GM21723 (cell line): ENCODE data around the gene AANAT.

ENCODE experiments used
- ATAC-seq: cut with Tn5 transposase; IDR thresholded peaks from one replicate; pipeline ENCODE4 v1.9.1; 2021; ENCODE audit warnings: mild to moderate bottlenecking, moderate library complexity; ENCODE audit not compliant: unreplicated experiment

AANAT gene

GRCh38 chr17:76467366-76467765 is at the start of gene AANAT:
Gene AANAT (plus strand): TSS chr17:76467603. CDS start chr17:76468747, 1,144 bp downstream.
- no peak for ATAC-seq

DNA sequence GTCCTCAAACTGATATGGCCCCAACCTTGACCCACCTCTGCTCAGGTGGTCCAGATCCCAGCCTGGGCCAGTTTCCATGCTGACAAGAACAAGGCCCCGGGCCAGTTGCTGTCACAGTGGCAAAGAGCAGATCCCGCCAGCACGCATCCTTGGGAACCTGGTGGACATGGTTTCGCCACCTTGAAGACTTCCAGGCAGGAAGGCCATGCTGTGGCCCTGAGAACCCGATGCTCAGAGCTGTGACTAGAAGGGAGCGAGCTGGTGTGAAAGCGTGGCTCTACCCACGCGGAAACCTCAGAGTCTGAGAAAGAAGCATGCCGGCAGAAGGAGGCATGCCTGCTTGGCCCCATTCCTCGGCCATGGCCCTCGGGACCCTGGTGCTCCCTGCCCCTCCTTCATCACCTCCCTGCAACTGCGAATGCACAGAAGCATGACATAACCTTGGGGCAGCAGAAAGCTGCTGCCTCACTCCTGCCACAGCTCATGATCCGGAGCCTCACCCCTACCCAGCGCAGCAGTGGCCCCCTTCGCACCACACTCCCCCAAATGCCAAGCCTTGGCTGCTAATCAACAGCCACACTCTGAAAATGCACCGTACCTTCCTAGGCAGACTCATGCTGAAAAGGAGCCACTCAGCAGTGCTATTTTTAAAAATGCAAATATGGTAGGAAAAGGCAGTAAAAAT is 47.7 kb upstream of the AANAT start:
- no peak for ATAC-seq

- no peak for ATAC-seq
Observed at GRCh38 chr17:76420356-76421043, 46.9 kb upstream of the AANAT start.

- no peak for ATAC-seq
Observed at GRCh38 chr17:76421044-76421407, 46.4 kb upstream of the AANAT start.

DNA sequence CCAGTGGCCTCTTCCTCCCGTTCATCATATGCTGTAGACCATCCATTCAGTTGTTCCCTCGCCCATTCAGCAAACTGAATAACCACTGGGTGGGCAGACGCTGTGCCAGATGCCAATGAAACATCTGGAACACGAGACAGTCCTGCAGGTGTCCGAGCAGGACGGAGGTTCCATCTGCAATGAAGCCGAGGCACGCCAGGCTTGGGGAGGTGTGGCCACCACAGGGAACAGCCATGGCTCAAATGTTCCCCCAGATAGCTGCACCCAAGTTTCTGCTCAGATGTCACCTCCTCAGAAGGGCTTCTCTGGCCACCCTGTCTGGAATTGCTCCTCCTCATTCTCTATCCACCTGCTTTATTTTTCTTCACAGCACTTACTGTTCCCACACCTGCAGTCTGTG is 45.0 kb upstream of the AANAT start:
- ATAC-seq = no peak

DNA sequence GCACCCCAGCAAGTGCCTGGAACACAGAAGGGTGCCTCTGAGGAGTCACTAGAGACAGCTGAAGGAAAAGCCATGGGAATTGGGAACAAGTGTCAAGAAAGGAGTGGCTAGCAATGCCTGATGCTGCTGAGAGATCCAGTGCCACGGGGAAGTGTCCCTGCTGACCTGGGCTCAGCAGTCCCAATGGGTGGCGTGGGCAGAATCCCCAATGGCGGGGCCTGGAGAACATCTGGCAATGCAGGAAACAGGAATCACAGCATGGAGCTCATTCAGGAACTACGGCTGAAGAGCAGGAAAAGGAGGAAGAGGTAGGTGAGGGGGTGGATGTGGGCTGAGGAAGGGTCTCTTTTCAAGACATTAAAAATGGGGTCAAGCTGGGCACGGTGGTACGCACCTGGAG is 44.5 kb upstream of the AANAT start:
- no peak for ATAC-seq

DNA sequence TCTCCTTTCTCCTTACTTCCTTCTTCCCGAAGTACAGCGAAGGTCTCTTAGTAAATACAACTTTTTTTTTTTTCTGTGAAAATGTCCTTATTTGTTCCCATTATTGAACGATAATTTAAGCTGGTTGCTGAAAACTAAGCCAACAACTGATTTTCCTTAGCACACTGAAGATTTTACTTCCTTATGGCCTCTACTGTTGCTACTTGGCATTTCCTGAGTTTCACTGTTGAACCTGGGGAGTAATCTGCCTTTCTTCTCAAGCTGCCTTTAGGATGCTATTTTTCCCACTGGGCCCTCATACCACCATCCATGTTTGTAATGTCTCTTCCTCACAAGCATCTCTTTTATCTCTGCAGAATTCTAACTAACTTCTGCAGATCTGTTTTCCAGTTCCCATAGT is 40.5 kb upstream of the AANAT start:
- no peak for ATAC-seq

DNA sequence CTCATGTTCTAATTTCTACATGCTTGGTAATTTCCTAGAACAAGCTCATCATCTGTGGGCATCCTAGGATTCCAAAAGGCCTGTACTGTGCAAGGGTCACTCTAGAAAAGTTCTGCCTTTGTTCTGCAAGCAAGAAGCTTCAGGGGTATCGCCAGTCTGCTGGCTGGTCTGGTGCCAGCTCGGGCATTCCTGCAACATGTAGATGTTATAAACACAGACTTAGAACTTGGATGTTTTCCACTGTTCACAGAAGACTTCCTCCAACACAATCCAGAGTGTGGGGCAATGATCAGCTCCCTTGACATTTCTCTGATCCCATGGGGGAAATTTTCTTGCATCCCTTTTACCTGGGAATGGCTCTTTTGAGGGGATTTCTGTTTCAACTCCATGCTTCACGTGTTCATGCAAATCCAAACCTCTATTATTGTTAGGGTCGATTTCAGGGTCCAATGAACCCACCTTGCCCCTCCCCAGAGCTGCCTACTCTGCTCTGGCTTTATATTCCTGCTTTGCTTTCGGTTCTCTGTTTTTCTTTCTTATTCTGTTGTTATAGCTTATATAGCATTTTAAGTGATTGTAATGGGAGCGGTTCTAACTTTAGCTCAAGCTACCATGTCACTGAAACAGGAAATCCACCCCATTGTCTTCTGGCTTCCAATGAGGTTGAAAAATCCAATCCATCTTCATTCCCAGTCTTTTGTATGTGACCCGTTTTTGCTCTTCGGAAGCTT is 39.7 kb upstream of the AANAT start:
- ATAC-seq = no peak

GRCh38 chr17:76428511-76428910 is 38.9 kb upstream of the AANAT start:
- no peak for ATAC-seq

- no peak for ATAC-seq
Observed at GRCh38 chr17:76431509-76431908, 35.9 kb upstream of the AANAT start.

- no peak for ATAC-seq
Observed at GRCh38 chr17:76432004-76432403, 35.4 kb upstream of the AANAT start.

DNA sequence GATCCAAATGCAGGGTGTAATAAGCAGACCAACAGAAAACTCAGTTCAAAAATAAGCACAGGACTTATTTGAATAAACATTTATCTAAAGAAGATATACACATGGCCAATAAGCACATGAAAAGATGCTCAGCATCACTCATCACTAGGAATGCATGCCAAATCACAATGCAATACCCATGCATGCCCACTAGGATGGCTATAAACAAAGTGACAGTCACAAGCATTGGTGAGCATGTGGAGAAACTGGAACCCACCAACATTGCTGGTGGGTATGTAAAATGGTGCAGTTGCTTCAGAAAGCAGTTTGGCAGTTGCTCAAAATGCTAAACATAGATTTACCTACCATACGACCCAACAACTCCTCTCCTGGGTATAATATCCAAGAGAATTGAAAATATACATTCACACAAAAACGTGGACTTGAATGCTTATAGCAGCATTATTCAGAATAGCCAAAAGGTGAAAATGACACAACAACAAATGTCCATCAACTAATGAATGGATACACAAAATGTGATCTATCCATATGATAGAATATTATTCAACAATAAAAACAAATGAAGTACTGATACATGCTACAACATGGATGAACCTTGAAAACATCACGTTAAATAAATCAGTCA is 34.6 kb upstream of the AANAT start:
- ATAC-seq = no peak

GRCh38 chr17:76433693-76434092 is 33.7 kb upstream of the AANAT start:
- ATAC-seq = no peak

GRCh38 chr17:76434870-76435269 is 32.5 kb upstream of the AANAT start:
- no peak for ATAC-seq

DNA sequence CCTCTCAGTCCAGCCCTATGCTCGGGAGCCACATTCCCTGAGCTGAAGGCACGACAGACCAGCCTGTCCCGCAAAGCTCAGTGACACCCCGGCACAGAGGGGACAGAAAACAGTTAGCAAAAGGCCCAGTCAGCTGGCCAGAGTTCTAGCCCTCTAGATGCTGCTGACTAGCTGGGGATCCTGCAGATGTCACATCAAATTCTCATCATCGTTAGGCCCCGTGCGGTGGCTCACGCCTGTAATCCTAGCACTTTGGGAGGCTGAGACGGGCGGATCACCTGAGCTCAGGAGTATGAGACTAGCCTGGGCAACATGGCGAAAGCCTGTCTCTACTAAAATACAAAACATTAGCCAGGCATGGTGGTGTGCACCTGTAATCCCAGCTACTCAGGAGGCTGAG is 31.7 kb upstream of the AANAT start:
- ATAC-seq = no peak

- ATAC-seq = no peak
Observed at GRCh38 chr17:76437467-76438402, 29.7 kb upstream of the AANAT start.

- ATAC-seq = no peak
Observed at GRCh38 chr17:76438906-76439305, 28.5 kb upstream of the AANAT start.

GRCh38 chr17:76439314-76439928 is 28.0 kb upstream of the AANAT start:
- no peak for ATAC-seq

DNA sequence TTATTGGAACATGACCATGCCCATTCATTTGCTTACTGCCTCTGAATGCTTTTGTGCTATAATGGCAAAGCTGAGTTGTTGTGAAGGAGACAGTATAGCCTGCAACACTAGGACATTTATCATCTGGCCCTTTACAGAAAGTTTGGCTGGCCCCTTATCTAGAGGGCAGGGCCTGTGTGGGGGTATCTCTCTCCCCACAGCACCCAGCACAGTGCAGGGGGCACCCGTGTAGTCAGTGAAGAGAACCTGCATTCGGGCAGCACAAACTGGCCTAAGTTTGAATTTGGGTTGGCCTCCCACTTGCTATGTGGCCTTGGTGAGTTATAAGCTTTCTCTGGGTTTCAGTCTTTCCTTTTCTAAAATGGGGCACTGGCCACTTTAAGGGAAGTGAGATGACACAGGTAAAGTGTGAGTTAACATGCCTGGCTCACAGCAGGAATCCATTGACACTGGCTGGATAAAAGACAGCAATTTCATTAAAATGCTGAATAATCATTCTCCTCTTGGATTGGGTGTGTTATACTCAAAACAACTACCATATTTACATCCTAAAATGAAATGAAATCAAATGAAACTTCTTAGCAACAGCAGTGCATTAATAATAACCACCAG is 26.5 kb upstream of the AANAT start:
- no peak for ATAC-seq
